GM19240 (cell line): ENCODE measurements around the gene KCTD1.

Experiments
- DNase-seq: peaks from one replicate; pipeline ENCODE4 v3.0.0; 2011; ENCODE audit warnings: low spot score; ENCODE audit not compliant: insufficient read length

The KCTD1 gene

DNA sequence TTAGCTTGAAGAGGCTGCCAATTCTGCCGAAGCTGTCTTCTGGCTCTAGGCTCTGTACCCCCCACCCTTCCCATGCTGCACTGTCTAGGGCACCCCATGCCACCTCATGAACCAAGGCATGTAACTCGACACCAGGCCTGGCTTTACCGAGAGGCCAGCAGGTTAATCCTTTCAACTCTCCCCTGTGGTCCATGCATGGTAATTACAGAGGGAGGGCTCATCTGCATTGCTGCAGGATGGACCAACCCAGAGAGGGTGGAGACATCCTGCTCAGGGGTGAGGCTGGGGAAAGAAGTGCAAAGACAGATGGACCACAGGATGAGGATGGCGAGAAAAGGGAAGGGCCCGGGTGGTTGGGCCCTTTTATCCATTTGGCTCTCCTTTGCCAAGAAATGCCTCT lies 65.8 kb downstream of the KCTD1 start:
- no peak for DNase-seq

DNA sequence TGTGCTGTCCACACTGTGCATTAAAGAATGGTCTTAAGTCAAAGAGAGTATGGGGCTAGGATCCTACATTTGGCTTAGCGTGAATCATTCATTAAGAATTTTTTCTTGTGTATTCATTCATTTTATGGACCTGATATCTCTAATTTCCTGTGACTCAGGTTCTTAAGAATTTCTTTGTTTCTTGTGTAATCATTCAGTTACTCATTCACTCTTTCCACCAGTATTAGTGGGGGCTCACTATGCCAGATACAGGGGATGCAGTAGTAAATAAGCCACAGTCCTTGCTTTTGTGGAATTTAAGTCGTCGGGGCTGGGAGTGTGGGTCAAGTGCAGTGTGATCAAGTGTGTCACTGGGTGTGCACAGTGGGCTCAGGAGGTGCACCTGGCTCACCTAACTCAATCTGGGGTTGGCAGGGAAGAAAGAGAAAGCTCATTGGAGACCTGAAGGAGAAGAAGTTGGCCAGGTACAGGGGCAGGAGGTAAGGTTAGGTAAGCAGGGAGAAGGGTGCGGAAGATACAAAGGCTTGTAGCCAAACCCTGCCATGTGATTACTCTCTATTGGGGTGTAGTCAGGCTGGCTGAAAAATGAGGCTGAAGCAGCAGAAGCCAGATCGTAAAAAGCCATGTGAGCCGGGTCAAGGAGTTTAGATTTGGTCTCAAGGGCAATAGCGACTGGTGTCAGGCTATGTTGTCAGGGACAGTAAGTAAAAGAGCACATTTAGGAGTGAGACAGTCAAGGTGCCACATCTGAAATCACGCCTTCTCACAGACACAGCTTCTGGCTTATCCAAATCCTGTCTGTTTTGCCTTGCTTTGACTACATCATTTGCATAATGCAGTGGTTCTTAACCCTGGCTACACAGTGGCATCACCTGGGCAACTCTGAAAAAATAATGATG lies 67.2 kb downstream of the KCTD1 start:
- no peak for DNase-seq

DNA sequence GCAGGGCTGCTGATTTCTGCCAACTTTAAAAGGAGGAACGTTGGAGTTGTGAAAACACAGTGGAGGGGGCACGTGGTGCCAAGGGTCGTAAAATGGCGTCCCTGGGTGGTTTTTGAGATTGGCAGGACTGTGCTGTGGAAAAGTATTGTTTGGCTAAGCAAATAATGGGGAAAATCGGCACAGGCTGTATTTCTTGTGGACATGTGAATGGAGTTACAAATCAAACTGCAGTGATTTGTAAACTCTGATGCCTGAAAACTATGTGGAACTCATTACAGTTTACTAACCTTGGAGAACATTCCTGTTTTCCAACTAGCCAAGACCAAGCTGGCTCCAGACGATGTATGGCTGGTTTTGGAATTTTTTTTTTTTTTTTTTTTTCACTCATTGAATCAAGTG lies 68.7 kb downstream of the KCTD1 start:
- DNase-seq = no peak

DNA sequence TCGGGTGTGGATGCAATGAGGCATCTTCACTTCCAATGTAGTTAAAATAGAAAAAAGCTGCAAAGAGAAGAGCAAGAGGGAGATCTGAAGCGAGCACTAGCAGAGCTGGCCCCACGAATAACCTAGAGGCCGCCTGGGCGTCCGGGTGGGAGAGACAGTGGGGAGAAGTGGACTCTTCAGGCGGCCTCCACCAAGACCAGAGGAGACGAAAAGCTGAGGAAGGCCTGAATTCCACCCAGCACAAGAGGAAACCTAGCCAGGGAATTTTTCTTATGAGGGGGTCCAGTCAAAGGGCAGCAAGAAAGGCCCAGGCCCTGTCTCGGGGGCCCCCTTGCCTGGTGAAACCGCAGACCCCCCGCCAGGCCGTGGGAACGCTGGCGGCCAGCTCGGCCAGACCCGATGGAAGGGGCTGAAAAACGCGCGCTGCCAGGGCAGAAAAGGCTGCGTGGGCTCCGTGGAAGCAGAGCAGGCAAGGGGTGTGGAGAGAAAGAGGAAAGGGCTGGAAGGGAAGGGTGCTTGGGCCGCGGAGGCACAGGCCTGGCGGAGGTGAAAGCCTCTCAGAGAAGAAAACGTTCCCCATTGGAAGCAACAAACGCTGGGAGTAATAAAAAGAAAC lies 69.2 kb downstream of the KCTD1 start:
- DNase-seq = no peak

DNA sequence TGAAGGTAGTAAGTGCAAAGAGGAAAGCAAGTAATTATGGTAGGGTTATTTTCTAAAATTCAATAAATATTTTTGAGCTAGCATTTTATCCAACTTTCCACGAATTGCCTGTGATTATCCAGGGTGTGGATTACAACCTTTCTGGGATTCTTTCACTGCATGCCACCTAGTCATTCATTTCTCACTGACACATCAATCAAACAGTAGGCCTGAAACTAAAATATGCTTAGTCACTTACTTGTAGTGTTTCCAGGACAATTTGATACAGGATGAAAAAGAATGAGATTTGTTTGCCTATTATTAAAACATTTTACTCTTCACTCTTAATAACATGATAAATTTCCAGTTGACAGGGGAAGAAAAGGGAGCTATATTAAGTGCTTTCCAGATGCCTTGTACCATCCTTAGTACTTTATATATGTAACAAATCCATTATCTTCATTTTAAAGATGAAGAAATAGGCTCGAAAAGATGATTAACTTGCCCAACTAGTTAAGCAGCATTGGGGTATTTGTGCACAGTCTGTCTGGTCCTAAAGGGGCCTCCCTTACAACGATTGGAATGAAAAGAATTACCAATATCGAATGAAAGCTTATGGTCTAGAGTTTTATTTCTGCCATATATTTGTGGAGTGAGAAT lies 70.4 kb downstream of the KCTD1 start:
- DNase-seq = no peak

DNA sequence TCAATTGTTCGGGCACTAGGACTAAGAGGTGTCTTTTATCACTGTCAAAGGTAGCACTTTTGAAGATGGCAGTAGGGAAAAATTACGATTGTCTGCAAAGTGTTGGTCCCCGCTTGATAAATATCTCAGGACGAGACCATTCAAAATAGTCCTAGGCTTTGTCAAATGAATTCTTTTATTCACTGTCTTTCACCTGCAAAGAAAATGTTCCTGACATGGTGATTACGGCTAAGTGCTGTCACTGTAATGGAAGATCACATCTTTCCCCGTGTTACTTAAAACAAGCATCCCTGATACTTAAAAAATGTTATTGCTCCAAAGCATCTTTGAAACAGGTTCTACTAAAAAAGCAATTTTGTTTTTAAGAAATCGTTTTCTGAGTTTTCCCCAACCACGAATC lies 71.7 kb downstream of the KCTD1 start:
- no peak for DNase-seq

DNA sequence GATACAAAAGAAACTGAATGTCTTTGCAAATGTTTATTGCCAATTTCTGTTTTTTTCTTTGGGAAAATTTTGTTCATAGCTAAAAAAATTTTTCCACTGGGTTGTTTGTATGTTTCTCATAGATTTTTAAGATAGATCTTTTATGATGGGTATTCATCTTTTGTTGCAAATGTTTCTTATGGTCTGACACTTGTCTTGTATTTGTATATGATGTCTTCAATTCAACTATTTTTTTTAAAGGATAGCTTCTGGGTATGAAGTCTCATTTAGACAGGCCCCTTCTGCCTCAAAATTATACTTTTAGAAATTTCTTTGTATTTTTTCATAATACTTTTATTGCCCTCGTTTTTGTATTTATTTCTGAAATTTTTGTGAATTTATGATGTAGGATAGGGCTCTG lies 73.8 kb downstream of the KCTD1 start:
- DNase-seq = no peak

DNA sequence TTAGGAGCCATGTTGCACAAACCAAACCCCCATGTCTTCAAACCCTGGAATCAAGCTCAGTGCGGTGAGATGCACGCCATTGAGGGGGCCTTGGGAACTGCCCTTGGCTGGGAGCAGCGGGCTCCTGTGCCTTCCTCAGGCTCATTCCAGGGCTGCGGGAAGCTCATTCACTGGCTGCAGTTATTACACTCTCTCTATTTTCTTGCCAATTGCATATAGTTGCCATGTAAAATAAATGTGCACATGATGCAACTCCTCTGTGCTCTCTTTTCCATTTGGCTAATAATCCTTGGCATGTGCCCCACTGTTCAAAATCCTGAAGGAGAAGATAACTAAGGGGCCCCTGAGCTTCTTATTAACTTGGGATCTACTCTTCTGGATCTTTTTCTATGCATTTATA lies 74.7 kb downstream of the KCTD1 start:
- DNase-seq = no peak

DNA sequence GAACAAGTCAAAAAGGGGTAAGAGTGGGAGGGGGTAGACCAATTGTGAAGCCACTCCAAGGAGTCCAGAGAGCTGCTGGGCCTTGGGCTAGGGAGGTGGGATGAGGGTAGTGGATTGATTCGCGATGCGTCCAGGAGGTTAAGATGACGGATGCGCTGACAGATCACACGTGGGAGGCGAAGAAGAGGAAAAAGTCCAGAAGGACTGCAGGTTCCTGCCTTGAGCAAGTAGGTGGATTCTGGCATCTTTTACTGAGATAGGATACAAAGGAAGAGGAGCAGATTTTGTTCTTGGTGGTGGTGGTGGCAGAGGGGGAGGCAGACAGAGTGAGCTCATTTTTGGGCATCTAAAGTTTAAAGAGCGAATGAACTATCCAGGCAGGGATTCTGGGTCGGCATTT lies 76.5 kb downstream of the KCTD1 start:
- no peak for DNase-seq

DNA sequence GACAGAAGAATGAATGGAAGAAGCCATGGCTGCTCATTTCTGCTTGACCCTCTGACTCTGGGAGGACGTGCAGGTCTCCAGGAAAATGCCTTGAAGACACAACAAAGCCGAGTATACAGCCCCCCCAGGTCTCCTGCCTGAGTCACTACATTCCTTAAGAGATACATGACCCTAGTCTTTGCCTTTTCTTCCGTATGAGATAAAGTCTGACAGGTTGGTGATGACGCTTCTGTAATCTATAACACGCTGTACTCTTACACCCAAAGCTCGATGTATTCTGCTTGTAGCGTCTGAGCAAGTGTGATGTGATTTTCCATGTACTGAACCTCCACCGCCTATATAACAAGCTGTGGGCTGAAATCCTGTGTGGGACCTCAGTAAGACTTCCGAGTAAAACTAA lies 77.3 kb downstream of the KCTD1 start:
- no peak for DNase-seq

DNA sequence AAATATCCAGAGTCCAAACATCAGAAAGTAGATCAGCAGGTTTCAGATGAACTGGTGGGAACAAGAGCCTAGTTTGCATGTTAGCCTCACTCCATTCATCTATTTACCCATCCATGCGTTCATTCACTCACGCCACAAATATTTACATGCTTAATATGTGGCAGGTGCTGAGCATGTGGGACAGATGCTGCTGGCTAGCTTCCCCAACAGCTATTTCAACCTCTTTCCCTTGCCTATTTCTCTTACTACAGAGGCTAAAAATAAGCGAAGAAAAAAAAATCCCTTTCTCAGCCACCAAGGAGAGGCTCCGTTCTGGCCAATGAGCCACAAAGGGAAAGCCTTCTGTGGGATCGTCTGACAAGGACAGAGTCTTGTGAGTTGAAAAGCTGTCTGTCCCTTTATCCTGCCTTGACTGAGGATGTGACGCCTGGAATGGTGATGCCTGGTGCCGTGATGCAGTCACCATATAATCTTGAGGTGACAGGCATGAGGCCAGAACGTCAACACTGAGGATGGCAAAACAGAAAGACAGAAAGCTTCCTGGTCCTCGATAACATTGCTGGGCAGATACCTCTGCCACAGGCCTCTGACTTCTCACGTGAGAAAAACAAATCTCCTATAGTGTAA lies 78.2 kb downstream of the KCTD1 start:
- no peak for DNase-seq

DNA sequence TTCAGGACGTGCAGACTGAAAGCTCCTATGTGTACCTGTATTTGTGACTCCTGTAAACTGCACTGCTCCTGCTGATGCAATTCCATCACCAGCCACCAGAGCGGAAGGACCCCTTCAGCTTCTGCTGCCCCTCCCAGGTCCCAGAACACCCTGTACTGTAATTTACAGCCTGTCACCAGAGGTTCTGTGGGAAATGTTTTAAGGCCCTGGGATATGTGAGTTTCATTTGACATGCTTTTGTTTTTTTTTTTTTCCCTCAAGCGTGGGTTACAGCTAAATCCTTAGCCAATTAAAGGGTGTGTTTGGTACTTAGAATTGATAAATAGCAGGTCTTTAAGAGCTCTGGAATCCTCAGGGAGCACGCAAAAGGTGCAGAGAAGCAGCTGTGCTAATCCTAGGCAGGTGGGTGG lies 79.4 kb downstream of the KCTD1 start:
- DNase-seq = no peak

DNA sequence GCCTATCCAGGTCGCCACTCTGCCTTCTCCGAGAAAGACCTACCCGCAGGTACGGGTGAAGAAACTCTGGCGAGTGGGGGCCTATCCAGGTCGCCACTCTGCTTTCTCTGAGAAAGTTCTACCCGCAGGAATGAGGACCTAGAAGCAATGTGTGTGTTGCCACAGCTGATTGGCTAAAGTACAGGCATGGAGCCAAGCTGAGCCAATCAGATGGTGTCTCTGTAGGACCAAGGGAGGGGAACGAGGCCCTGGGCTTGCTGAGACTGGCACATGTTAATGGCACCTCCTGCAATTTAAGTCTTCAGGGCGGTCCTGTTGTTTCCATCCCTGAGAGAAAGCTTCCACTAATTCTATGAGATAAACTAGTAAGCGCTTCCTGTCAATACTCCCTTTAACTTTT lies 82.3 kb downstream of the KCTD1 start:
- DNase-seq = no peak

DNA sequence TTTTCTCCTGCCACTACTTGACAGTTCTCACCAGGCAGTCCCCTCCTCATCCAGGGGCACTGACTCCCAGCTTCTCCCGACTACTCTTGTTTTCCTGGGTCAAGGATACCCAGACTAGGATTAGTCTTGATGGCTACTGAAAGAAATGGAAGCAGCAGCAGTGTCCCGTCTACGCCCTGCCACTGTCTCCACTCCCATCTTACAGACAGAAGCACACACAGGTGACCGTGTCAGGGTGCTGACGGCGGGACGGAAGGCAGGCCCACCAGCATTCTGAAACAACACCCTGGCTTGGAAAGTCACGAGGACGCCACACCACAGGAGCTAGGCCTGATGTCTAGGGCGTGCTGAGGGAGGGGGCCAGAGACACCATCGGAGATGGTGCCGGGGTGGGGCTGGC lies 82.9 kb downstream of the KCTD1 start:
- no peak for DNase-seq

DNA sequence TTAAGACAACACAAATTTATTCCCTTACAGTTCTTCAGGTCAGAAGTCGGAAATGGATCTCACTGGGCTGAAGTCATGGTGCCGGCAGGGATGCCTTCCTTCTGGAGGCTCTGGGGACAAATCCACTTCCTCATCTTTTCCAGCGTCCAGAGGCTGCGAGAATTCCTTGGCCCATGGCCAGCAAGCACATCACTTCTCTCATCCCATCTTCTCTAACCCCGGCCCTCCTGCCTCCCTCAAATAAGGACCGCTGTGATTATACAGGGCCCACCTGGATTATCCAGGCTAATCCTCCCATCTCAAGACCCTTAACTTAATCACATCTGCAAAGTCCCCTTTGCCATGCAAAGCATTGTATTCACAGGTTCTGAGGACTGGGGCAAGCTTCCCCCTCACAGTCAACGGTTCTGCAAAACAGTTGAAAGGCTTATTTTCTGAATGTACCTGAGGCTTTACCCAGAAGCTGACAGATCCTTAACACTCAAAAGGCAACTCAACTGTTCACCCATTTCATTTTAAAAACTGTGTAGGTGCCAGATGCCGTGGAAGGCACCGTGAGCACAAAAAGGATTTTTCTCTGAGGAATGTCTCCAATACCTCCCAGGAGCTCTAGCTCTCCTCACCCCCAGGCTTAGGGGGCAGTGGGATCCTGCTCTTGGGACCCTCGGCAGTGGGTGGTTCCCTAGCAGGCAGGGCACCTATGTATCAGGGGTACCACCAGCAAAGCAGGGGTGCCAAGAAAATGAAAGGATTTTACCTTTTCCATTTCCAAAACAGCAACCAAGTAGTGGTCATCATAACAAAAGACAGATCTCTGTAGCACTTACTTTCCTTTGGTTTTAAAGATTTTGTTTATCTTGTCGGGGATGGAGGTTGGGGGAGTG lies 84.0 kb downstream of the KCTD1 start:
- no peak for DNase-seq

DNA sequence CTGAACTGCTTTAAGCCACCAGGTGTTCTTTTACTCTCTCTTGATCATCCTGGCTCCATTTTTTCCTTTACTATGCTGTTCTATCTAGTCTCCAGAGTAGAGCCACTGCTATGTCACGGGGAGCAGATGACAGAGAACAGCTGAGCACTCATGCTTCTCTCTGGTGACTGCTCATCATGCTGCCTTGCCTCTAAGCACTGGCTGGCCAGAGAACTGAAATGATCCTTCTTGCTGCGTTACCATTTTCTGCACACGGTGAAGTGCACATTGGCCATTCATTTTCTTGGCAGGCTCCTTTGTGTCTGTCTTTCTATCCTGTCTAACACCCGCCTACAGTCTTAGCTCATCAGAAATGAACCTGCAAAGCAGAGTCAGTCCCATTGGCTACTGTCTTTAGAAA lies 86.0 kb downstream of the KCTD1 start:
- no peak for DNase-seq

DNA sequence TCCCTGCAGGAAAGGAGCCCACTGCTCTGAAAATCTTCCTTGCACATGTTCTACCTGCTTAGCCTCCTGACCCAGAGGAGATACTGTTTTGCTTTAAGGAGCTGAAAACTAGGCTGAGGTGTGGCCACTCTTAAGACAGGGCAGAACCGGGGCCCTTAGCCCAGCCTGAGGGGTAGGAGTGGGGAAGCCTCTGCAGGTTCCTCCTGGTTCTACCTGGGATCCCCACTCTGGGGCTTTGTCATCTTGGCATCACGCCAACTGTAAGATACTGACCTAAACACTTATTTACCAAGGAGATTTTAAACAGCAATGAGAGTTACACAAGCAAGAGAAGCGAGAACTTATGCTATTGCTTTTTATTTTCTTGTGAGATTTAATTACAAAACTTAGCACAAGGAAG lies 86.9 kb downstream of the KCTD1 start:
- DNase-seq = no peak

DNA sequence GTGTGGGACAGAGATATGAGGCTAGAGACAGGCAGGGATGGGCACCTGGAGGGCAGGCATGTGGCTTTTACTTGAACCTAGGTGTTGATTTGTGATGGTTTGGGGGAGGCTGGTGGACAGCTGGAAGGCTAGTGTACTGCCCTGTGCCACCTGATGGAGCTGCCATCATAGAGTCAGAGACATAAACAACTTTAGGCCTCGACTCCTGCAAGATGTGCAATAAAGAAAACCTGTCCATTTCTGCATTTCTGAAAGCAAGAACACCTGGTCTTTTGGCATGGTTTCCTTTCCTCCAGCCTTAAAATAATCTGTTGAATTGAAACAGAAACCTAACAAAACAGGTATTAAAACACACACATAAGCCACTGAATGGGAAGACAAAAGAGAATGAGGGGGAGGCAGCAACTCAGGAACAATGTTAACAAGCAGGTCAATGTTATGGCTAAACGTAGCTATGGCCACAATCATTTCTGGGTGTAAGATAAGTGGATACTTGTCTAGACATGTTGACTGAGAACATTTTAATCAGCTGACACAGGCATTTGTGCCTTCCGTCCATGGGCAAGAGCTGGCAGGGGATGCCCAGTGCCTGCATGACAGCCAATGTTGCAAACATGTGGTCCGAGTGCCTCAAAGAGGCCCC lies 87.8 kb downstream of the KCTD1 start:
- peak; percentile 15 for DNase-seq

DNA sequence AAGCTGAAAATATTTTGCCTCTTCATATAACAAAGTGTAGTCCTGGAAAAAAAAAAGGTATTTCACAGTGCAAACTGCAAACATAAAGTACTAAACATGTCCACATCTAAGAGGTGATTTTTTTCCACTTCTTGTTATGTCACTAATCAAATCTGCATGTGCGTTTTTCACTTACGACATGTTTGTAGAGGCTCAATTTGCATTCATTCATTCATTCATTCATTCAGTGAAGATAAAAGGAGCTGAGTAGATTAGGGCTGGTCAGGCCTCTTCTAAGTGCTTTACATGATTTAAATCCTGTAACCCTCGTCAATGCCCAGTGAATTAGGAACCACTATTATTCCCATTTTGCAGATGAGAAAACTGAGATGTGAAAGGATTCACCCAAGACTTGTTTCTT lies 88.5 kb downstream of the KCTD1 start:
- no peak for DNase-seq

DNA sequence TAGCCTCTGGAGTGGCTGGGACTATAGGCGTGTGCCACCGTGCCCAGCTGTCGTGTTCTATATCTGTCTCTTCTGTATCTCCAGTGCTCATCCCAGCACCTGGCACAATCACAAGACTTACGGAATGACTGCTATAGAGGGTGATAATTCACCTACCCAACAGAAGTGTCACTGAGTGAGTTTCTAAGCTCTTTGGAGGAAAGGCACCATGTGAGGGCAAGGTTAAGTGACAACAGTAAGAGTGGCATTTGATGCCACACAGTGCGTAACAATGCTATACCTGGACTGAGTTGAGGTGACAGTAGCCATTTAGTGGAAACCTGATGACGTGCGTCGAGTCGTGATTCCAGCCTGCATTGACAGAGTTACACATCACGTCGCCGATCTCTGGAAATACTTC lies 89.0 kb downstream of the KCTD1 start:
- no peak for DNase-seq
